K562 (cell line): ENCODE measurements around the gene SERPINI2. TPM values are rescaled to one million over a fixed set of nuclear protein-coding genes. Genes with fewer than 3 reads are reported as not detected.

Experiments
- ATAC-seq: fragments of 200-7000 bp; cut with Tn5 transposase; 3 replicates; pipeline ENCODE4 v1.9.1; 2020; ENCODE audit warnings: moderate library complexity
- BruUV-seq: library from RNA; stranded (reverse); fragments of 400-500 nt; replicated peaks from 2 replicates; lab custom pipeline; 2021; lab: Mats Ljungman, UMichigan
- CTCF ChIA-PET: fragments of 300-600 bp; formaldehyde crosslinking; extraction: SDS; loops from one replicate; lab custom pipeline; 2021; ENCODE audit warnings: low intra/inter-chr PET ratio; lab: Yijun Ruan, JAX
- POLR2A ChIA-PET: fragments of 300-600, 350-650 bp; sonication (Branson Sonifier 250); formaldehyde crosslinking; extraction: SDS; loops from one replicate; lab custom pipeline; 2021; ENCODE audit warnings: antibody characterized with exemption, inconsistent platforms; lab: Yijun Ruan, JAX
- DNase-seq, 4 experiments: peaks; one replicate each; pipeline versions ENCODE4 v3.0.0 to v3.0.0-alpha.2; 2011 to 2018; ENCODE audit warnings: low spot score in 3 of 4, mixed read lengths in 3 of 4; ENCODE audit errors: extremely low read depth in 1 of 4
- FAIRE-seq: peaks from 2 replicates; lab custom pipeline; 2011; peaks lifted over from hg19 to GRCh38; lab: Jason Lieb, UNC
- H2AFZ ChIP-seq: 2 replicates; pipeline ENCODE4 v1.6.0; 2011; ENCODE audit warnings: low read depth, low read length, control low read depth, inconsistent platforms
- H3K27ac ChIP-seq: fragments of 200-600 bp; 3 replicates; pipeline ENCODE4 v1.8.0; 2011; ENCODE audit warnings: low read depth, mild to moderate bottlenecking, control low read depth, inconsistent platforms, low read length, moderate library complexity, mixed read lengths; ENCODE audit errors: extremely low read depth
- H3K27me3 ChIP-seq, 2 experiments: fragments of 300-600 bp in 1 of 2; 2 replicates in 1 of 2; 3 replicates in 1 of 2; pipeline versions ENCODE4 v1.6.0 to v1.8.0; 2011; ENCODE audit warnings: inconsistent platforms in 2 of 2, low read length in 2 of 2, mild to moderate bottlenecking in 1 of 2, mixed read lengths in 1 of 2, moderate library complexity in 1 of 2; ENCODE audit not compliant: control insufficient read depth in 2 of 2, insufficient read depth in 2 of 2
- H3K36me3 ChIP-seq: fragments of 300-600 bp; 3 replicates; pipeline ENCODE4 v1.8.0; 2011; ENCODE audit warnings: mild to moderate bottlenecking, low read length, inconsistent platforms; ENCODE audit not compliant: control insufficient read depth, insufficient read depth
- H3K4me1 ChIP-seq, 2 experiments: fragments of 200-600 bp in 1 of 2; replicated peaks in 1 of 2; 2 replicates in 1 of 2; 3 replicates in 1 of 2; pipeline versions ENCODE4 v1.5.1 to v1.8.0; 2011; ENCODE audit warnings: inconsistent platforms in 2 of 2, low read length in 2 of 2, mild to moderate bottlenecking in 1 of 2, mixed read lengths in 1 of 2, moderate library complexity in 1 of 2; ENCODE audit not compliant: control insufficient read depth in 2 of 2, insufficient read depth in 2 of 2
- H3K4me2 ChIP-seq: 2 replicates; pipeline ENCODE4 v1.6.1; 2011; ENCODE audit warnings: low read length, control low read depth, inconsistent platforms, mixed read lengths; ENCODE audit not compliant: insufficient read depth
- H3K4me3 ChIP-seq: fragments of 200-600 bp; sonication (generic), shearing (Covaris generic); 2 replicates; pipeline ENCODE4 v1.5.1; 2016; ENCODE audit warnings: control low read depth, inconsistent platforms
- H3K79me2 ChIP-seq: fragments of 200-600 bp; 3 replicates; pipeline ENCODE4 v1.8.0; 2011; ENCODE audit warnings: low read length, inconsistent platforms; ENCODE audit not compliant: control insufficient read depth, insufficient read depth
- H3K9ac ChIP-seq, 2 experiments: 2 replicates each; pipeline versions ENCODE4 v1.6.0 to v1.6.1; 2011; ENCODE audit warnings: low read depth in 2 of 2, low read length in 2 of 2, control low read depth in 1 of 2, inconsistent platforms in 1 of 2, mild to moderate bottlenecking in 1 of 2, mixed read lengths in 1 of 2; ENCODE audit not compliant: insufficient read depth in 1 of 2
- H3K9me1 ChIP-seq: one replicate; pipeline ENCODE4 v1.6.0; 2011; ENCODE audit warnings: inconsistent platforms, mild to moderate bottlenecking, low read length, moderate library complexity; ENCODE audit not compliant: control insufficient read depth, insufficient read depth
- H3K9me3 ChIP-seq: replicated peaks from 2 replicates; pipeline ENCODE4 v1.5.1; 2011; ENCODE audit warnings: low read depth, low read length, inconsistent platforms; ENCODE audit not compliant: control insufficient read depth, insufficient read depth
- H4K20me1 ChIP-seq: replicated peaks from 2 replicates; pipeline ENCODE4 v1.6.1; 2011; ENCODE audit warnings: low read length, inconsistent platforms, mixed read lengths; ENCODE audit not compliant: control insufficient read depth, insufficient read depth
- BCLAF1 ChIP-seq, 2 experiments: fragments of 450-650 bp in 1 of 2; IDR thresholded peaks; 2 replicates each; pipeline ENCODE4 v1.6.1; 2011 to 2017; ENCODE audit warnings: low read depth in 2 of 2, antibody characterized with exemption in 1 of 2, borderline replicate concordance in 1 of 2, low read length in 1 of 2, mild to moderate bottlenecking in 1 of 2, mixed read lengths in 1 of 2; ENCODE audit not compliant: control insufficient read depth in 1 of 2
- BMI1 ChIP-seq: fragments of 150-350 bp; IDR thresholded peaks from 2 replicates; pipeline ENCODE4 v1.6.1; 2014; ENCODE audit warnings: low read length
- GTF2F1 ChIP-seq: IDR thresholded peaks from 2 replicates; pipeline ENCODE4 v1.6.1; 2011; ENCODE audit warnings: low read depth, low read length, improper control_type of control experiment
- KAT7 ChIP-seq: sonication (generic); formaldehyde crosslinking; IDR thresholded peaks from 2 replicates; pipeline ENCODE4 v1.8.0; 2022; ENCODE audit warnings: missing genetic modification reagents, mild to moderate bottlenecking, borderline replicate concordance
- RBM17 ChIP-seq: fragments of 200-400 bp; formaldehyde crosslinking; IDR thresholded peaks from 2 replicates; pipeline ENCODE4 v1.6.1; 2017; ENCODE audit warnings: low read depth, mild to moderate bottlenecking, low read length, borderline replicate concordance
- STAG1 ChIP-seq: sonication (generic); formaldehyde crosslinking; IDR thresholded peaks from 2 replicates; pipeline ENCODE4 v1.5.0; 2020; ENCODE audit warnings: missing genetic modification reagents, borderline replicate concordance
- U2AF1 ChIP-seq: fragments of 200-400 bp; formaldehyde crosslinking; optimal IDR thresholded peaks from 2 replicates; pipeline ENCODE3; 2017; ENCODE audit warnings: mild to moderate bottlenecking, low read depth, low read length, moderate library complexity
- ZNF584 ChIP-seq: fragments of 200-800 bp; sonication (Bioruptor generic); IDR thresholded peaks from 2 replicates; pipeline ENCODE4 v1.6.1; 2016; ENCODE audit warnings: low read depth, mild to moderate bottlenecking, missing genetic modification characterization, missing compliant biosample characterization
- WGBS: fragments of 100-300 bp; shearing (Covaris generic); methylation state at CpG from one replicate; pipeline ENCODE4 v1.1.6; 2016; ENCODE audit warnings: low coverage, mixed read lengths; ENCODE audit not compliant: insufficient coverage; ENCODE audit errors: missing lambda C conversion rate; 5-methylcytosine and 5-hydroxymethylcytosine counted together
- in situ Hi-C: fragments of 300-500 bp; cut with MboI; formaldehyde crosslinking; loops from 4 replicates; pipeline ENCODE4 v1.15.0; 2018; ENCODE audit warnings: inconsistent platforms, mixed read lengths
- intact Hi-C: fragments of 100-400 bp; cut with micrococcal nuclease; formaldehyde crosslinking; loops from 2 replicates; pipeline ENCODE4 v1.14.2; 2022
- polyA plus RNA-seq, 8 experiments: library from polyadenylated mRNA; depleted of rRNA in 4 of 8; stranded (reverse) in 5 of 8; unstranded in 3 of 8; fragments of >200 nt; fragmentation: Nextera tagmentation in 2 of 8; fragmentation: Illumina TruSeq in 1 of 8; extraction: Ambion mirVana in 2 of 8; extraction: Trizol in 1 of 8; gene quantifications; 2 replicates each; pipeline versions ENCODE4 v1.2.1 to v1.2.3, GENCODE V29; 2011 to 2014; ENCODE audit warnings: inconsistent platforms in 1 of 8, missing spikeins in 1 of 8
- total RNA-seq, 7 experiments: library from RNA; depleted of rRNA in 6 of 7; stranded (reverse); fragments of >200 nt in 6 of 7; fragmentation: Illumina TruSeq in 2 of 7; extraction: Trizol in 2 of 7; gene quantifications; 2 replicates each; pipeline versions ENCODE4 v1.2.1 to v1.2.3, GENCODE V29; 2011 to 2021; ENCODE audit warnings: low replicate concordance in 1 of 7

The SERPINI2 gene
- total and polyA plus RNA-seq, 9 of the 15 experiments (the other 6 are each of a cell fraction or from before 2014, with no cell fraction given), result not detected

GRCh38 chr3:167507954-167508353 lies 34.1 kb upstream of the SERPINI2 start:
- intact Hi-C loops (no loop called here), in situ Hi-C loops (no loop called here)
- Histone ChIP-seq H3K4me1 (no peaks in the 10 kb centered on the region), H3K27ac (no peak overlapping the region), H3K9me3 (no peaks in the 10 kb centered on the region), H3K79me2 (no peaks in the 10 kb centered on the region), H2AFZ (no peak overlapping the region), H3K9ac (no peak overlapping the region), H3K9me1 (no peaks in the 10 kb centered on the region), H3K27me3 (no peaks in the 10 kb centered on the region), H3K4me2 (no peak overlapping the region), H3K36me3 (no peaks in the 10 kb centered on the region)
- ChIA-PET POLR2A (no interaction called here), CTCF (no interaction called here)
- 0% methylated on average over 1 of the region's 1 CpG for WGBS
- no peak for FAIRE-seq
- no TSS peak for BruUV-seq
- no peak for DNase-seq
- TF ChIP-seq BMI1 (no peak), RBM17 (no peak), KAT7 (CRISPR knock-in tag) (no peak), U2AF1 (no peak), STAG1 (CRISPR knock-in tag) (no peak), GTF2F1 (no peak), ZNF584 (CRISPR knock-in tag) (no peak), BCLAF1 (IDR thresholded peaks at IDR 0.05; ENCODE audit: borderline replicate concordance in 1 of 2, control insufficient read depth in 1 of 2, low read depth in 2 of 2, low read length in 1 of 2) (no peak)
- TF ChIP-seq, all 486 proteins: peak for 0
- ATAC-seq, result no peak
- no peak overlapping the region for H3K4me3 ChIP-seq
- no peaks in the 10 kb centered on the region for H4K20me1 ChIP-seq
